K562 (cell line): ENCODE data around the gene TTLL4. TPM values are rescaled to one million over a fixed set of nuclear protein-coding genes. Genes with fewer than 3 reads are reported as not detected.
A peak's percentile ranks its signal among the peaks of the same experiment; 100 is the strongest.

Experiments
- ATAC-seq: fragments of 200-7000 bp; cut with Tn5 transposase; 3 replicates; pipeline ENCODE4 v1.9.1; 2020; ENCODE audit warnings: moderate library complexity
- Bru-seq: library from RNA; stranded (reverse); fragments of 400-500 nt; gene quantifications from one replicate; lab custom pipeline; 2021; lab: Mats Ljungman, UMichigan
- BruChase-seq, 2 experiments: library from RNA; stranded (reverse); fragments of 400-500 nt; gene quantifications; one replicate each; lab custom pipeline; 2021; lab: Mats Ljungman, UMichigan
- BruUV-seq: library from RNA; stranded (reverse); fragments of 400-500 nt; replicated peaks from 2 replicates; lab custom pipeline; 2021; lab: Mats Ljungman, UMichigan
- CTCF ChIA-PET: fragments of 300-600 bp; formaldehyde crosslinking; extraction: SDS; loops from one replicate; lab custom pipeline; 2021; ENCODE audit warnings: low intra/inter-chr PET ratio; lab: Yijun Ruan, JAX
- POLR2A ChIA-PET: fragments of 300-600, 350-650 bp; sonication (Branson Sonifier 250); formaldehyde crosslinking; extraction: SDS; loops from one replicate; lab custom pipeline; 2021; ENCODE audit warnings: antibody characterized with exemption, inconsistent platforms; lab: Yijun Ruan, JAX
- DNase-seq, 4 experiments: peaks; one replicate each; pipeline versions ENCODE4 v3.0.0 to v3.0.0-alpha.2; 2011 to 2018; ENCODE audit warnings: low spot score in 3 of 4, mixed read lengths in 3 of 4; ENCODE audit errors: extremely low read depth in 1 of 4
- FAIRE-seq: peaks from 2 replicates; lab custom pipeline; 2011; peaks lifted over from hg19 to GRCh38; lab: Jason Lieb, UNC
- H2AFZ ChIP-seq: 2 replicates; pipeline ENCODE4 v1.6.0; 2011; ENCODE audit warnings: low read depth, low read length, control low read depth, inconsistent platforms
- H3K27ac ChIP-seq: fragments of 200-600 bp; 3 replicates; pipeline ENCODE4 v1.8.0; 2011; ENCODE audit warnings: low read depth, mild to moderate bottlenecking, control low read depth, inconsistent platforms, low read length, moderate library complexity, mixed read lengths; ENCODE audit errors: extremely low read depth
- H3K27me3 ChIP-seq, 2 experiments: fragments of 300-600 bp in 1 of 2; 2 replicates in 1 of 2; 3 replicates in 1 of 2; pipeline versions ENCODE4 v1.6.0 to v1.8.0; 2011; ENCODE audit warnings: inconsistent platforms in 2 of 2, low read length in 2 of 2, mild to moderate bottlenecking in 1 of 2, mixed read lengths in 1 of 2, moderate library complexity in 1 of 2; ENCODE audit not compliant: control insufficient read depth in 2 of 2, insufficient read depth in 2 of 2
- H3K36me3 ChIP-seq: fragments of 300-600 bp; 3 replicates; pipeline ENCODE4 v1.8.0; 2011; ENCODE audit warnings: mild to moderate bottlenecking, low read length, inconsistent platforms; ENCODE audit not compliant: control insufficient read depth, insufficient read depth
- H3K4me1 ChIP-seq, 2 experiments: fragments of 200-600 bp in 1 of 2; replicated peaks in 1 of 2; 2 replicates in 1 of 2; 3 replicates in 1 of 2; pipeline versions ENCODE4 v1.5.1 to v1.8.0; 2011; ENCODE audit warnings: inconsistent platforms in 2 of 2, low read length in 2 of 2, mild to moderate bottlenecking in 1 of 2, mixed read lengths in 1 of 2, moderate library complexity in 1 of 2; ENCODE audit not compliant: control insufficient read depth in 2 of 2, insufficient read depth in 2 of 2
- H3K4me2 ChIP-seq: 2 replicates; pipeline ENCODE4 v1.6.1; 2011; ENCODE audit warnings: low read length, control low read depth, inconsistent platforms, mixed read lengths; ENCODE audit not compliant: insufficient read depth
- H3K4me3 ChIP-seq: fragments of 200-600 bp; sonication (generic), shearing (Covaris generic); 2 replicates; pipeline ENCODE4 v1.5.1; 2016; ENCODE audit warnings: control low read depth, inconsistent platforms
- H3K79me2 ChIP-seq: fragments of 200-600 bp; 3 replicates; pipeline ENCODE4 v1.8.0; 2011; ENCODE audit warnings: low read length, inconsistent platforms; ENCODE audit not compliant: control insufficient read depth, insufficient read depth
- H3K9ac ChIP-seq, 2 experiments: 2 replicates each; pipeline versions ENCODE4 v1.6.0 to v1.6.1; 2011; ENCODE audit warnings: low read depth in 2 of 2, low read length in 2 of 2, control low read depth in 1 of 2, inconsistent platforms in 1 of 2, mild to moderate bottlenecking in 1 of 2, mixed read lengths in 1 of 2; ENCODE audit not compliant: insufficient read depth in 1 of 2
- H3K9me1 ChIP-seq: one replicate; pipeline ENCODE4 v1.6.0; 2011; ENCODE audit warnings: inconsistent platforms, mild to moderate bottlenecking, low read length, moderate library complexity; ENCODE audit not compliant: control insufficient read depth, insufficient read depth
- H3K9me3 ChIP-seq: replicated peaks from 2 replicates; pipeline ENCODE4 v1.5.1; 2011; ENCODE audit warnings: low read depth, low read length, inconsistent platforms; ENCODE audit not compliant: control insufficient read depth, insufficient read depth
- H4K20me1 ChIP-seq: replicated peaks from 2 replicates; pipeline ENCODE4 v1.6.1; 2011; ENCODE audit warnings: low read length, inconsistent platforms, mixed read lengths; ENCODE audit not compliant: control insufficient read depth, insufficient read depth
- BHLHE40 ChIP-seq: IDR thresholded peaks from 2 replicates; pipeline ENCODE4 v1.6.1; 2011; ENCODE audit warnings: low read length, improper control_type of control experiment
- GMEB1 ChIP-seq: fragments of 250-450 bp; sonication (Bioruptor Pico); IDR thresholded peaks from 2 replicates; pipeline ENCODE4 v1.4.0; 2020; ENCODE audit warnings: mild to moderate bottlenecking
- HNRNPH1 ChIP-seq: fragments of 200-400 bp; formaldehyde crosslinking; optimal IDR thresholded peaks from 2 replicates; pipeline ENCODE3; 2017; ENCODE audit warnings: low read depth, mild to moderate bottlenecking, low read length, moderate library complexity
- NELFE ChIP-seq: IDR thresholded peaks from 2 replicates; pipeline ENCODE4 v1.6.1; 2011; ENCODE audit warnings: mild to moderate bottlenecking; ENCODE audit not compliant: insufficient read depth, insufficient read length
- POLR2B ChIP-seq: fragments of 450-650 bp; IDR thresholded peaks from 2 replicates; pipeline ENCODE4 v1.6.1; 2018; ENCODE audit warnings: low read depth; ENCODE audit not compliant: partially characterized antibody
- SIN3B ChIP-seq: fragments of 450-650 bp; IDR thresholded peaks from 2 replicates; pipeline ENCODE4 v1.6.1; 2017; ENCODE audit warnings: low read depth, mild to moderate bottlenecking, moderate library complexity
- SP1 ChIP-seq: sonication (generic); formaldehyde crosslinking; IDR thresholded peaks from 2 replicates; pipeline ENCODE4 v1.8.1; 2022; ENCODE audit warnings: mild to moderate bottlenecking, missing genetic modification reagents
- SREBF2 ChIP-seq: sonication (generic); formaldehyde crosslinking; IDR thresholded peaks from 2 replicates; pipeline ENCODE4 v1.4.0; 2020; ENCODE audit warnings: mild to moderate bottlenecking, missing genetic modification reagents
- SRSF3 ChIP-seq: fragments of 200-400 bp; formaldehyde crosslinking; IDR thresholded peaks from 2 replicates; pipeline ENCODE4 v1.6.1; 2016; ENCODE audit warnings: mild to moderate bottlenecking, low read length, moderate library complexity; ENCODE audit not compliant: insufficient read depth
- USF2 ChIP-seq: sonication (generic); formaldehyde crosslinking; IDR thresholded peaks from 2 replicates; pipeline ENCODE4 v1.5.0; 2020; ENCODE audit warnings: missing genetic modification reagents
- WGBS: fragments of 100-300 bp; shearing (Covaris generic); methylation state at CpG from one replicate; pipeline ENCODE4 v1.1.6; 2016; ENCODE audit warnings: low coverage, mixed read lengths; ENCODE audit not compliant: insufficient coverage; ENCODE audit errors: missing lambda C conversion rate; 5-methylcytosine and 5-hydroxymethylcytosine counted together
- in situ Hi-C: fragments of 300-500 bp; cut with MboI; formaldehyde crosslinking; loops from 4 replicates; pipeline ENCODE4 v1.15.0; 2018; ENCODE audit warnings: inconsistent platforms, mixed read lengths
- intact Hi-C: fragments of 100-400 bp; cut with micrococcal nuclease; formaldehyde crosslinking; loops from 2 replicates; pipeline ENCODE4 v1.14.2; 2022
- long read RNA-seq, 3 experiments: library from polyadenylated mRNA in 2 of 3; library from RNA in 1 of 3; unstranded in 2 of 3; stranded (forward) in 1 of 3; transcript quantifications; one replicate each; pipeline ENCODE4 v2.0.0, GENCODE V29; 2019 to 2022
- polyA minus RNA-seq, 3 experiments: library from RNA; depleted of rRNA, polyadenylated mRNA; stranded (reverse); fragments of >200 nt; gene quantifications; 2 replicates each; pipeline ENCODE4 v1.2.3, GENCODE V29; 2011
- polyA plus RNA-seq, 8 experiments: library from polyadenylated mRNA; depleted of rRNA in 4 of 8; stranded (reverse) in 5 of 8; unstranded in 3 of 8; fragments of >200 nt; fragmentation: Nextera tagmentation in 2 of 8; fragmentation: Illumina TruSeq in 1 of 8; extraction: Ambion mirVana in 2 of 8; extraction: Trizol in 1 of 8; gene quantifications; 2 replicates each; pipeline versions ENCODE4 v1.2.1 to v1.2.3, GENCODE V29; 2011 to 2014; ENCODE audit warnings: inconsistent platforms in 1 of 8, missing spikeins in 1 of 8
- total RNA-seq, 7 experiments: library from RNA; depleted of rRNA in 6 of 7; stranded (reverse); fragments of >200 nt in 6 of 7; fragmentation: Illumina TruSeq in 2 of 7; extraction: Trizol in 2 of 7; gene quantifications; 2 replicates each; pipeline versions ENCODE4 v1.2.1 to v1.2.3, GENCODE V29; 2011 to 2021; ENCODE audit warnings: low replicate concordance in 1 of 7
- TF ChIP-seq, protein P1 (sequence below): fragments of 250-450 bp; sonication (Bioruptor Pico); IDR thresholded peaks from 2 replicates; pipeline ENCODE4 v1.8.0; 2022; ENCODE audit warnings: inconsistent platforms

Gene TTLL4
- total RNA-seq (2011; cell fraction: chromatin; rRNA removed; ENCODE audit: low replicate concordance) = 112 and 166 TPM in 2 replicates
- 66.4 and 72.5 TPM in 2 replicates for total RNA-seq (2011; cell fraction: nucleolus; rRNA removed)
- total RNA-seq (2011; cell fraction: nucleoplasm; rRNA removed) = 68.0 and 77.2 TPM in 2 replicates
- 12.6 and 26.0 TPM in 2 replicates for total RNA-seq (2014; rRNA removed)
- 19.6 and 21.5 TPM in 2 replicates for total RNA-seq (2014; rRNA removed; fragmentation: Illumina TruSeq; extraction: Trizol)
- total RNA-seq (2015; rRNA removed; fragmentation: Illumina TruSeq; extraction: Trizol) = 19.9 and 20.2 TPM in 2 replicates
- total RNA-seq (2021) = 46.3 and 53.2 TPM in 2 replicates
- 41.4 and 49.7 TPM in 2 replicates for polyA plus RNA-seq (2011; rRNA removed)
- 34.6 and 41.2 TPM in 2 replicates for polyA plus RNA-seq (2011; cell fraction: cytosol; rRNA removed)
- 145 and 169 TPM in 2 replicates for polyA plus RNA-seq (2011; cell fraction: nucleus; rRNA removed)
- polyA plus RNA-seq (2012) = 26.2 and 40.2 TPM in 2 replicates
- polyA plus RNA-seq (2014; fragmentation: Illumina TruSeq; extraction: Trizol) = 56.8 and 67.5 TPM in 2 replicates
- polyA plus RNA-seq (2014; fragmentation: Nextera tagmentation; extraction: Ambion mirVana) = 10 to 100 TPM; 20.3 to 30.8 TPM
- polyA plus RNA-seq (2014; rRNA removed) = 24.5 and 35.3 TPM in 2 replicates
- 42.0 and 59.3 TPM in 2 replicates for polyA minus RNA-seq (2011; rRNA and poly(A)+ RNA removed)
- 21.1 and 24.5 TPM in 2 replicates for polyA minus RNA-seq (2011; cell fraction: cytosol; rRNA and poly(A)+ RNA removed)
- polyA minus RNA-seq (2011; cell fraction: nucleus; rRNA and poly(A)+ RNA removed) = 40.5 and 51.9 TPM in 2 replicates
- Bru-seq, nascent RNA = percentile 69 among the genes with signal in this experiment
- percentile 65 among the genes with signal in this experiment for BruChase-seq, experiment 1, labeled RNA remaining after a 2-hour chase
- percentile 69 among the genes with signal in this experiment for BruChase-seq, experiment 2, labeled RNA remaining after a 6-hour chase
- long read RNA-seq, experiment 1, full-length matches to known transcripts = 29 of 63 reads
- long read RNA-seq, experiment 1, partial matches to known transcripts = 24 of 63 reads
- long read RNA-seq, experiment 1, other reads (novel, unspliced or antisense) = 10 of 63 reads
- long read RNA-seq, experiment 2, full-length matches to known transcripts = 10 of 36 reads
- long read RNA-seq, experiment 2, partial matches to known transcripts = 9 of 36 reads
- long read RNA-seq, experiment 2, other reads (novel, unspliced or antisense) = 17 of 36 reads
- long read RNA-seq, experiment 3, full-length matches to known transcripts = 4 of 9 reads
- long read RNA-seq, experiment 3, partial matches to known transcripts = 3 of 9 reads
- long read RNA-seq, experiment 3, other reads (novel, unspliced or antisense) = 2 of 9 reads

DNA sequence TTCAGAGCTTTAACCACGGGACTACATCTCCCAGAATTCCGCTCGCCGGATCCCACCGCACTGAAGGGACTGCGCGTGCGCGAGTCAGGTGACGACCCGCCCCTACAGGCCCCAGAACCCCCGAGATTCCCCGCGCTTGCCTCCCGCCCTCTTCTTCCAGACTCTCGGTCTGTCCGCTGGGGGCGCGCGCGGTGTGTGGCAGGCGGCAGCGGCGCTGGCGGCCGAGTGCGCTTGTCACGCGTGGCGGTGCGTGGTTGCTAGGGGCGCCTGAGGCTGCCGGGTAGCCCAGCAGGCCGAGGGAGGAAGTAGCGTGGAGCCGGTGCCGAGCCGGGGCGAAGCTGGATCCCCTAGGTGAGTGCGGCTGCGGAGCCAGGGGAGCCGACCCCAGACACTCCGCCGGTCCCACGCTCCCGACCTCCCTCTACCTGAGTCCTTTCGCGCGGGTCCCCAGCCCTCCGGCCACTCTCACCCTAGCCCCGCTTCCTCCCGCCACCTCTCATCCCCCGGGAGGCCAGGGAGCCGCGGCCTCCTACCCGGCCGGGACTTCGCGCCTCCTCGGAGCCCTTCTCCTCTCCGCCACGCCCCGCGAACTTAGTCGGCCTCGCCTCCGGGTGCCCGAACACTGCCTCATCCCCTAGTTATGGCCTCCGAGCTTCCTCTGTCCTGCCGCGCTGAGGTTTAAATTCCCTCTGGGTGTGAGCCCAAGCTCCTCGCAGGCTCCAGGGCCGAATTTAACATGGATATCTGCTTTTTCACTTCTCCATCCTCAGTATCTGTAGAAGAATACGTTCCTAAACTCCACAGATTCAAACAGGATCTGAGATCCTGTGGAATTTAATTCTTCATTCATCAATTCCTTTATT is at the start of gene TTLL4:
Gene TTLL4 (plus strand): TSS at position 149 of the 863 bp plus-strand sequence. CDS start 26,842 bp downstream, outside the sequence.
- no peaks in the 10 kb centered on the region; the same call in 1 of the 2 replicates for H4K20me1 ChIP-seq
- H3K4me2 ChIP-seq = peak within 1 kb of the TSS; percentile 86
- ChIA-PET POLR2A (interaction anchor here (0.5 to 1.3 kb wide), 7 partner anchors 9 to 151 kb away, joined by 3 to 7 read pairs (median 3); partner anchors contain the start of genes RNF25 and STK36), CTCF (interaction anchor here (0.5 to 1.7 kb wide), 4 partner anchors 41 to 234 kb away, joined by 3 to 15 read pairs (median 6); no protein-coding TSS in a partner anchor)
- peak; percentile 98 for ATAC-seq
- peak within 1 kb of the TSS; percentile 94 for H2AFZ ChIP-seq
- H3K27ac ChIP-seq = peak within 1 kb of the TSS; percentile 79
- no TSS peak for BruUV-seq
- H3K27me3 ChIP-seq = no peaks in the 10 kb centered on the region
- peak; percentile 96 to 98 (median 98) for DNase-seq
- H3K36me3 ChIP-seq = peaks cover 11% of the 10 kb centered on the region
- H3K9ac ChIP-seq = peak within 1 kb of the TSS; percentile 87 to 99
- under 1% methylated on average over 41 of the region's 74 CpGs for WGBS
- H3K4me1 ChIP-seq = peaks cover 13 to 14% of the 10 kb centered on the region in 2 experiments
- FAIRE-seq = peak; percentile 82
- H3K4me3 ChIP-seq = peak within 1 kb of the TSS; percentile 85
- peaks cover 43% of the 10 kb centered on the region for H3K79me2 ChIP-seq
- H3K9me1 ChIP-seq = peaks cover 2% of the 10 kb centered on the region
- intact Hi-C loops (loop anchor here (5.0 kb wide), 1 partner anchor 136 kb away; no protein-coding TSS in a partner anchor), in situ Hi-C loops (no loop called here)
- H3K9me3 ChIP-seq = no peaks in the 10 kb centered on the region
- TF ChIP-seq HNRNPH1 (no peak), SP1 (CRISPR knock-in tag) (peak; percentile 86), SREBF2 (CRISPR knock-in tag) (no peak), BHLHE40 (peak; percentile 80), NELFE (no peak), GMEB1 (CRISPR knock-in tag) (peak; percentile 80), SRSF3 (no peak), USF2 (CRISPR knock-in tag) (peak; percentile 86), SIN3B (no peak), POLR2B (no peak)
- TF ChIP-seq, protein P1, sequence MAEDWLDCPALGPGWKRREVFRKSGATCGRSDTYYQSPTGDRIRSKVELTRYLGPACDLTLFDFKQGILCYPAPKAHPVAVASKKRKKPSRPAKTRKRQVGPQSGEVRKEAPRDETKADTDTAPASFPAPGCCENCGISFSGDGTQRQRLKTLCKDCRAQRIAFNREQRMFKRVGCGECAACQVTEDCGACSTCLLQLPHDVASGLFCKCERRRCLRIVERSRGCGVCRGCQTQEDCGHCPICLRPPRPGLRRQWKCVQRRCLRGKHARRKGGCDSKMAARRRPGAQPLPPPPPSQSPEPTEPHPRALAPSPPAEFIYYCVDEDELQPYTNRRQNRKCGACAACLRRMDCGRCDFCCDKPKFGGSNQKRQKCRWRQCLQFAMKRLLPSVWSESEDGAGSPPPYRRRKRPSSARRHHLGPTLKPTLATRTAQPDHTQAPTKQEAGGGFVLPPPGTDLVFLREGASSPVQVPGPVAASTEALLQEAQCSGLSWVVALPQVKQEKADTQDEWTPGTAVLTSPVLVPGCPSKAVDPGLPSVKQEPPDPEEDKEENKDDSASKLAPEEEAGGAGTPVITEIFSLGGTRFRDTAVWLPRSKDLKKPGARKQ (CRISPR knock-in tag) = no peak
